Caco-2 (cell line): ENCODE results near the gene ARID1A. TPM values are rescaled to one million over a fixed set of nuclear protein-coding genes. Genes with fewer than 3 reads are reported as not detected.
A peak's percentile ranks its signal among the peaks of the same experiment; 100 is the strongest.
"Not testable (repeated sequence)": the region's sequence is repeated elsewhere in the genome, so short reads cannot be mapped to it uniquely, and the experiment has no call there.

Experiments used
- BruUV-seq: library from RNA; stranded (reverse); fragments of 400-500 nt; replicated peaks from 2 replicates; lab custom pipeline; 2021; lab: Mats Ljungman, UMichigan
- CTCF ChIA-PET: fragments of 300-600 bp; sonication (Branson Sonifier 250); formaldehyde crosslinking; loops from one replicate; lab custom pipeline; 2022; ENCODE audit warnings: antibody characterized with exemption; lab: Charles Lee
- POLR2A ChIA-PET: fragments of 300-600 bp; sonication (Branson Sonifier 250); formaldehyde crosslinking; loops from one replicate; lab custom pipeline; 2022; ENCODE audit warnings: antibody characterized with exemption; lab: Charles Lee
- DNase-seq, 2 experiments: peaks; one replicate each; pipeline versions ENCODE4 v3.0.0 to v3.0.0-alpha.2; 2020 to 2022
- H3K27me3 ChIP-seq: replicated peaks from 2 replicates; pipeline ENCODE4 v1.6.0; 2011; ENCODE audit warnings: low read length; ENCODE audit not compliant: control insufficient read depth, insufficient read depth
- H3K36me3 ChIP-seq: 2 replicates; pipeline ENCODE4 v1.5.1; 2011; ENCODE audit warnings: low read length; ENCODE audit not compliant: control insufficient read depth, insufficient read depth
- H3K4me1 ChIP-seq: fragments of 250-450 bp; sonication (Bioruptor Pico); 2 replicates; pipeline ENCODE4 v1.5.1; 2020; ENCODE audit warnings: mild to moderate bottlenecking
- H3K4me3 ChIP-seq: 2 replicates; pipeline ENCODE4 v1.5.1; 2011; ENCODE audit warnings: low read depth, mild to moderate bottlenecking, control low read depth, low read length
- H3K9me3 ChIP-seq: fragments of 250-450 bp; sonication (Bioruptor Pico); 2 replicates; pipeline ENCODE4 v1.5.1; 2020; ENCODE audit warnings: mild to moderate bottlenecking, moderate library complexity
- H3K27ac Mint-ChIP-seq: one replicate; pipeline ENCODE4 v1.8.0; 2022; ENCODE audit warnings: mixed read lengths; ENCODE audit not compliant: unreplicated experiment
- H3K27me3 Mint-ChIP-seq: one replicate; pipeline ENCODE4 v1.8.0; 2022; ENCODE audit warnings: mixed read lengths; ENCODE audit not compliant: insufficient read depth, unreplicated experiment
- H3K36me3 Mint-ChIP-seq: one replicate; pipeline ENCODE4 v1.8.0; 2022; ENCODE audit warnings: mild to moderate bottlenecking, mixed read lengths; ENCODE audit not compliant: insufficient read depth, unreplicated experiment
- H3K4me1 Mint-ChIP-seq: one replicate; pipeline ENCODE4 v1.8.0; 2022; ENCODE audit warnings: low read depth, mixed read lengths; ENCODE audit not compliant: unreplicated experiment
- H3K4me3 Mint-ChIP-seq: one replicate; pipeline ENCODE4 v1.8.0; 2022; ENCODE audit warnings: mild to moderate bottlenecking, moderate library complexity, mixed read lengths; ENCODE audit not compliant: unreplicated experiment
- H3K9me3 Mint-ChIP-seq: one replicate; pipeline ENCODE4 v1.8.0; 2022; ENCODE audit warnings: mixed read lengths; ENCODE audit not compliant: unreplicated experiment
- CTCF ChIP-seq, 2 experiments: fragments of 200-600 bp in 1 of 2; IDR thresholded peaks; 1 replicate in 1 of 2; 2 replicates in 1 of 2; pipeline versions ENCODE4 v1.5.1 to v1.8.0; 2011 to 2022; ENCODE audit warnings: antibody characterized with exemption in 1 of 2, control low read depth in 1 of 2, inconsistent platforms in 1 of 2, low read depth in 1 of 2, low read length in 1 of 2, mild to moderate bottlenecking in 1 of 2, moderate library complexity in 1 of 2; ENCODE audit not compliant: insufficient read depth in 1 of 2, severe bottlenecking in 1 of 2, unreplicated experiment in 1 of 2
- intact Hi-C: fragments of 100-400 bp; cut with micrococcal nuclease; formaldehyde crosslinking; loops from one replicate; pipeline ENCODE4 v1.10.0; 2022; ENCODE audit not compliant: unreplicated experiment
- total RNA-seq: library from RNA; stranded (reverse); gene quantifications from 2 replicates; pipeline ENCODE4 v1.2.3, GENCODE V29; 2022

The ARID1A gene
- total RNA-seq, 1 experiment from 2014 or later, result 66.5 TPM

DNA sequence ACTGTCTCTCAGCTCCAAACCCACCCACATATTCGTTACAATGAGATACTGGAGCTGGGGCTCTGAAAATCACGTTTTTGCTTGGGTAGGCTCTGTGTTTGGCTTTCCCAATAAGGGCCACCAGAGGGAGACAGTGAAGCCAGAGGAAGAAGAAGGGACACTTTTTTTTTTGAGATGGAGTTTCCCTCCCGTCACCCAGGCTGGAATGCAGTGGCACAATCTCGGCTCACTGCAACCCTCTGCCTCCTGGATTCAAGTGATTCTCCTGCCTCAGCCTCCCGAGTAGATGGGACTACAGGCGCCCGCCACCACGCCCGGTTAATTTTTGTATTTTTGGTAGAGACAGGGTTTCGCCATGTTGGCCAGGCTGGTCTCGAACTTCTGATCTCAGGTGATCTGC, 114.3 kb downstream of the ARID1A start:
- BruUV-seq, H3K36me3 Mint-ChIP-seq, H3K4me3 ChIP-seq, H3K27me3 Mint-ChIP-seq, H3K27ac Mint-ChIP-seq, intact Hi-C loops, H3K9me3 Mint-ChIP-seq, H3K4me1 Mint-ChIP-seq, H3K4me1 ChIP-seq, H3K36me3 ChIP-seq, H3K9me3 ChIP-seq, H3K4me3 Mint-ChIP-seq, H3K27me3 ChIP-seq: not testable (repeated sequence)
- ChIA-PET CTCF (interaction anchor here (0.6 to 1.8 kb wide), 5 partner anchors 16 to 585 kb away, joined by 3 to 10 read pairs (median 3); partner anchors contain the start of gene ZDHHC18), POLR2A (interaction anchor here (0.5 to 0.6 kb wide), 2 partner anchors 18 to 58 kb away, joined by 3 to 6 read pairs; no protein-coding TSS in a partner anchor)
- peak; percentile 63 to 77 for TF ChIP-seq CTCF (IDR thresholded peaks at IDR 0.05; ENCODE audit: insufficient read depth in 1 of 2, low read depth in 1 of 2, low read length in 1 of 2, severe bottlenecking in 1 of 2, unreplicated experiment in 1 of 2)
- DNase-seq, result peak; percentile 72 to 73

DNA sequence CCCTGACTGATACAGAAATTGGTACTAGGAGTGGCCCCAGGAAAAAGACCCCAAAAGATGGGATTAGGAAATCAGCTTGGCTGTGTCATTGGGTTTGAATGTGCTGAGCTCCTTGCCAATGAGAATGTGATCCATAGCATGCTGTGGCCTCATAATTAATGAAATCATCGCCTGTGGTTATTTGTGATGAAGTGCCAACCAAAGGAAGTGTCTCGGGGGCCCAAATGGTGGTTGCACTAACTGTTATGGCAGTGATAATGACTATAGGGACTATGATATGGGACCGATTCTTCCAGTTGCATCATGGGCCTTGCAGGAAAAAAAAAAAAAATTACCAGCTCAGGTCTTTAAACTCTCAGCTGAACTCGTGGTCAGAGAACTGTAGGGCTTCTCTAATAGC, 115.2 kb downstream of the ARID1A start:
- Mint-ChIP-seq H3K4me3 (no peak overlapping the region), H3K4me1 (no peaks in the 10 kb centered on the region), H3K27ac (no peak overlapping the region), H3K36me3 (peaks cover 4% of the 10 kb centered on the region), H3K9me3 (no peaks in the 10 kb centered on the region), H3K27me3 (no peaks in the 10 kb centered on the region)
- BruUV-seq, result no TSS peak
- H3K9me3 ChIP-seq, result no peaks in the 10 kb centered on the region
- H3K4me3 ChIP-seq, result no peak overlapping the region
- intact Hi-C loops, result no loop called here
- ChIA-PET CTCF (interaction anchor here (1.8 kb wide), 1 partner anchor 134 kb away, joined by 10 read pairs; no protein-coding TSS in a partner anchor), POLR2A (no interaction called here)
- DNase-seq, result no peak
- TF ChIP-seq CTCF (IDR thresholded peaks at IDR 0.05; ENCODE audit: insufficient read depth in 1 of 2, low read depth in 1 of 2, low read length in 1 of 2, severe bottlenecking in 1 of 2, unreplicated experiment in 1 of 2), result no peak
- no peaks in the 10 kb centered on the region for H3K4me1 ChIP-seq
- H3K27me3 ChIP-seq, result no peaks in the 10 kb centered on the region
- no peaks in the 10 kb centered on the region for H3K36me3 ChIP-seq

GRCh38 chr1:26811708-26812107, 115.9 kb downstream of the ARID1A start:
- H3K27me3 ChIP-seq, result no peaks in the 10 kb centered on the region
- intact Hi-C loops, result no loop called here
- ChIA-PET POLR2A (no interaction called here), CTCF (interaction anchor here (1.8 kb wide), 1 partner anchor 134 kb away, joined by 10 read pairs; no protein-coding TSS in a partner anchor)
- H3K36me3 ChIP-seq, result no peaks in the 10 kb centered on the region
- DNase-seq, result no peak
- no peaks in the 10 kb centered on the region for H3K9me3 ChIP-seq
- Mint-ChIP-seq H3K27ac (no peak overlapping the region), H3K4me1 (no peaks in the 10 kb centered on the region), H3K36me3 (peaks cover 5% of the 10 kb centered on the region), H3K9me3 (no peaks in the 10 kb centered on the region), H3K4me3 (no peak overlapping the region), H3K27me3 (no peaks in the 10 kb centered on the region)
- H3K4me3 ChIP-seq, result no peak overlapping the region
- no TSS peak for BruUV-seq
- no peaks in the 10 kb centered on the region for H3K4me1 ChIP-seq
- no peak for TF ChIP-seq CTCF (IDR thresholded peaks at IDR 0.05; ENCODE audit: insufficient read depth in 1 of 2, low read depth in 1 of 2, low read length in 1 of 2, severe bottlenecking in 1 of 2, unreplicated experiment in 1 of 2)
